ENCODE results near the gene ATXN10. TPM values are rescaled to one million over a fixed set of nuclear protein-coding genes. Genes with fewer than 3 reads are reported as not detected.
"Not testable (repeated sequence)": the region's sequence is repeated elsewhere in the genome, so short reads cannot be mapped to it uniquely, and the experiment has no call there.

ATXN10 gene
- total RNA-seq, 1 experiment from 2014 or later, result 135 TPM

- no peak for TF ChIP-seq CEBPB (IDR thresholded peaks at IDR 0.05; ENCODE audit: low read depth)
- no peak for TF ChIP-seq ZNF274 (IDR thresholded peaks at IDR 0.05; ENCODE audit: low read depth, low read length)
- no peak for TF ChIP-seq ZFX (IDR thresholded peaks at IDR 0.05)
- TF ChIP-seq RAD21 (IDR thresholded peaks at IDR 0.05; ENCODE audit: low read depth), result no peak
- TF ChIP-seq MAX (IDR thresholded peaks at IDR 0.05), result no peak
- TF ChIP-seq JUND (IDR thresholded peaks at IDR 0.05), result no peak
- TF ChIP-seq POLR2A (IDR thresholded peaks at IDR 0.05; ENCODE audit: borderline replicate concordance, extremely low read depth, insufficient read depth, insufficient read length), result no peak
These were observed 10.4 kb downstream of the ATXN10 start (continued) for GRCh38 chr22:45682064-45682463.

GRCh38 chr22:45682773-45683172 is 11.1 kb downstream of the ATXN10 start:
- H3K36me3 ChIP-seq (ENCODE audit: control insufficient read depth in 1 of 2, insufficient read depth in 2 of 2, low read length in 2 of 2); intact Hi-C loops (cut with micrococcal nuclease); CTCF ChIA-PET; H4K20me1 ChIP-seq (ENCODE audit: insufficient read depth); H3K9ac ChIP-seq (ENCODE audit: low read length); H3K9me2 ChIP-seq (ENCODE audit: insufficient read depth); ATAC-seq; H3K27ac ChIP-seq (ENCODE audit: low read depth, low read length); BruUV-seq (replicated peaks); POLR2A ChIA-PET; H3K4me3 ChIP-seq (replicated peaks in 1 of 2; ENCODE audit: low read depth in 1 of 2, low read length in 2 of 2); RAD21 ChIA-PET (ENCODE audit: low non-redundant PET in 1 of 2, low total read pairs in 2 of 2, uncharacterized antibody in 2 of 2, unreplicated experiment in 2 of 2); DNase-seq (ENCODE audit: low read depth, low spot score); H3K27me3 ChIP-seq (ENCODE audit: insufficient read depth, low read length); H3K4me2 ChIP-seq (ENCODE audit: low read length); H2AFZ ChIP-seq (ENCODE audit: low read depth, low read length, poor library complexity, severe bottlenecking); H3K9me3 ChIP-seq (ENCODE audit: control insufficient read depth in 1 of 2, insufficient read depth in 1 of 2, low read depth in 1 of 2, low read length in 2 of 2): not testable (repeated sequence)
- peaks cover 96% of the 10 kb centered on the region for H3K79me2 ChIP-seq (ENCODE audit: insufficient read depth, low read length)
- peaks cover 15 to 67% of the 10 kb centered on the region in 2 experiments for H3K4me1 ChIP-seq (ENCODE audit: control insufficient read depth in 1 of 2, insufficient read depth in 2 of 2, low read length in 2 of 2)

GRCh38 chr22:45683248-45683647 is 11.6 kb downstream of the ATXN10 start:
- Histone ChIP-seq H3K27ac (ENCODE audit: low read depth, low read length) (no peak overlapping the region), H3K9ac (ENCODE audit: low read length) (no peak overlapping the region), H3K9me2 (ENCODE audit: insufficient read depth) (no peaks in the 10 kb centered on the region), H3K4me2 (ENCODE audit: low read length) (no peak overlapping the region), H3K27me3 (ENCODE audit: insufficient read depth, low read length) (no peaks in the 10 kb centered on the region), H3K4me3 (replicated peaks in 1 of 2; ENCODE audit: low read depth in 1 of 2, low read length in 2 of 2) (no peak overlapping the region), H3K79me2 (ENCODE audit: insufficient read depth, low read length) (peaks cover 95% of the 10 kb centered on the region), H4K20me1 (ENCODE audit: insufficient read depth) (0 out of 2 replicates have a peak, but pooled peaks cover 3% of the 10 kb centered on the region), H3K9me3 (ENCODE audit: control insufficient read depth in 1 of 2, insufficient read depth in 1 of 2, low read depth in 1 of 2, low read length in 2 of 2) (no peaks in the 10 kb centered on the region), H2AFZ (ENCODE audit: low read depth, low read length, poor library complexity, severe bottlenecking) (no peak overlapping the region), H3K4me1 (ENCODE audit: control insufficient read depth in 1 of 2, insufficient read depth in 2 of 2, low read length in 2 of 2) (peaks cover 19 to 72% of the 10 kb centered on the region in 2 experiments), H3K36me3 (ENCODE audit: control insufficient read depth in 1 of 2, insufficient read depth in 2 of 2, low read length in 2 of 2) (no peaks in the 10 kb centered on the region)
- intact Hi-C loops (cut with micrococcal nuclease), result no loop called here
- no peak for TF ChIP-seq POLR2A (IDR thresholded peaks at IDR 0.05; ENCODE audit: borderline replicate concordance, extremely low read depth, insufficient read depth, insufficient read length)
- TF ChIP-seq ATF3 (IDR thresholded peaks at IDR 0.05), result no peak
- no peak for TF ChIP-seq POLR2AphosphoS5 (IDR thresholded peaks at IDR 0.05; ENCODE audit: low read depth, low read length)
- TF ChIP-seq CEBPB (IDR thresholded peaks at IDR 0.05; ENCODE audit: low read depth), result no peak
- no peak for TF ChIP-seq SIN3A (IDR thresholded peaks at IDR 0.05; ENCODE audit: low read depth)
- no TSS peak for BruUV-seq (replicated peaks)
- ChIA-PET CTCF (no interaction called here), RAD21 (ENCODE audit: low non-redundant PET in 1 of 2, low total read pairs in 2 of 2, uncharacterized antibody in 2 of 2, unreplicated experiment in 2 of 2) (no interaction called here), POLR2A (no interaction called here)
- no peak for ATAC-seq
- no peak for DNase-seq (ENCODE audit: low read depth, low spot score)
